ACC112 (cell line): ENCODE measurements around the gene EPG5.
"Not testable (repeated sequence)": the region's sequence is repeated elsewhere in the genome, so short reads cannot be mapped to it uniquely, and the experiment has no call there.

Source experiments
- H2AFZ ChIP-seq: fragments of 200-600 bp; sonication (generic); one replicate; pipeline ENCODE4 v1.6.0; 2017; ENCODE audit warnings: antibody characterized with exemption, low read length; ENCODE audit not compliant: unreplicated experiment
- H3K27ac ChIP-seq: fragments of 200-600 bp; sonication (generic); 2 replicates; pipeline ENCODE4 v1.5.1; 2014; ENCODE audit warnings: low read depth, mild to moderate bottlenecking, antibody characterized with exemption, low read length, moderate library complexity
- H3K27me3 ChIP-seq: fragments of 200-600 bp; sonication (generic); 2 replicates; pipeline ENCODE4 v1.6.1; 2014; ENCODE audit warnings: mild to moderate bottlenecking, antibody characterized with exemption, low read length, moderate library complexity, mixed read lengths; ENCODE audit not compliant: insufficient read depth
- H3K36me3 ChIP-seq: fragments of 200-600 bp; sonication (generic); 2 replicates; pipeline ENCODE4 v1.6.1; 2016; ENCODE audit warnings: mild to moderate bottlenecking, antibody characterized with exemption, low read length, moderate library complexity, mixed read lengths; ENCODE audit not compliant: insufficient read depth
- H3K4me1 ChIP-seq: fragments of 200-600 bp; sonication (generic); one replicate; pipeline ENCODE4 v1.6.1; 2016; ENCODE audit warnings: low read length, mixed read lengths; ENCODE audit not compliant: insufficient read depth, unreplicated experiment, control insufficient read depth
- H3K4me3 ChIP-seq: fragments of 200-600 bp; sonication (generic); 2 replicates; pipeline ENCODE4 v1.5.1; 2014; ENCODE audit warnings: mild to moderate bottlenecking, low read depth, low read length
- H3K79me2 ChIP-seq: fragments of 200-600 bp; sonication (generic); one replicate; pipeline ENCODE4 v1.6.0; 2016; ENCODE audit warnings: low read length; ENCODE audit not compliant: control insufficient read depth, unreplicated experiment, insufficient read depth

Gene EPG5

DNA sequence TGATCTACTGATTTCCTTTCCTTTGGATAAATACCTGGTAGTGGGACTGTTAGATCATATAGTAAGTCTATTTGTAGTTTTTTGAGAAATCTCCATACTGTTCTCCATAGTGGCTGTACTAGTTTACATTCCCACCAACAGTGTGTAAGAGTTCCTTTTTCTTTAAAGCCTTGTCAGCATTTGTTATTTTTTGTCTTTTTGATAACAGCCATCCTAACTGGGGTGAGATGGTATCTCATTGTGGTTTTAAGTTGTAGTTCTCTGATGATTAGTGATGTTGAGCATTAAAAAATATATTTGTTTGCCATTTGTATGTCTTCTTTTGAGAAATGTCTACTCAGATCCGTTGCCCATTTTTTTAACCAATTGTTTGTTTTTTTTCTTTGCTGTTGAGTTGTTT is 33.9 kb upstream of the EPG5 start:
- peaks cover 4% of the 10 kb centered on the region; the same call in 1 of the 2 replicates for H3K36me3 ChIP-seq
- H3K27ac ChIP-seq = no peak overlapping the region
- no peaks in the 10 kb centered on the region for H3K4me1 ChIP-seq

DNA sequence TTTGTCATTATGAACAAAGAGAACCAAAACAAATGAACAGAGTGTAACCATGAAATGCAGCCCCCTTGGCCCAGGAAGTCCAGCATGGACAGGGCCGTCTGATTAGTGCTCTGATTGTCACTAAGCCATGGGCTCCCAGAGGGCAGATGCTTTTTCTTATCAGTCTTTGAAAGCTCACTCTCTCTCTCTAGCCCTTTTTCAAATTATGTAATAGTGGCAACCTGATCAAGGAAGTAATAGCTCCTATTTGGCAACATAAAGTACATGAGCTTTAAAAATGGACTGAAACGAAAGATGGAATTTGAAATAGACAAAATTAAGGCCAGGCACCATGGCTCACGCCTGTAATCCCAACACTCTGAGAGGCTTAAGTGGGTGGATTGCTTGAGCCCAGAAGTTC is 32.4 kb upstream of the EPG5 start:
- Histone ChIP-seq H3K79me2 (no peaks in the 10 kb centered on the region), H3K27me3 (no peaks in the 10 kb centered on the region), H3K4me3 (no peak overlapping the region), H3K36me3 (peaks cover 4% of the 10 kb centered on the region; the same call in 1 of the 2 replicates), H3K4me1 (no peaks in the 10 kb centered on the region), H2AFZ (no peak overlapping the region), H3K27ac (no peak overlapping the region)

More for the DNA sequence above, 33.9 kb upstream of the EPG5 start:
- no peaks in the 10 kb centered on the region for H3K79me2 ChIP-seq
- no peaks in the 10 kb centered on the region for H3K27me3 ChIP-seq
- H2AFZ ChIP-seq = no peak overlapping the region
- H3K4me3 ChIP-seq = no peak overlapping the region

DNA sequence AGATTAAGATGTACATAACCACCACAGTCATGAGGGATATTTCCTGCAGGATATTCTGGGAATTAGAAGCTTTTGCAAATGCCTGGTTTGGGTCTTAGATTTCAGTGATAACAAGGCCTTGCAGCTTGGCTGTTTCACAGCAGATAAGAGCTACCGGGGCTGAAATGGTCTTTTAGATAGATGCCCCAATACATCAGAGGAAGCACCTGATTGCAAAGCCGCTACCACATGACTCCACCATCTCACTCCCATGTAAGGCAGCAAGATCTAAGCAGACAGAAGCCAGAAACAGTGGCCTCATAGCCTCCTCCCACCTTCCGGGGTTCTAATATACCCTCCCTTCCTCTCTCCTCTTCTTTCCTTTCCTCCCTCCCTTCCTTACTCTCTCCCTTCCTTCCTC is 31.1 kb upstream of the EPG5 start:
- no peak overlapping the region for H3K4me3 ChIP-seq
- no peaks in the 10 kb centered on the region for H3K79me2 ChIP-seq
- H3K27ac ChIP-seq = no peak overlapping the region
- no peak overlapping the region for H2AFZ ChIP-seq
- H3K27me3 ChIP-seq = no peaks in the 10 kb centered on the region
- peaks cover 4% of the 10 kb centered on the region; the same call in 1 of the 2 replicates for H3K36me3 ChIP-seq
- peaks cover 13% of the 10 kb centered on the region for H3K4me1 ChIP-seq

DNA sequence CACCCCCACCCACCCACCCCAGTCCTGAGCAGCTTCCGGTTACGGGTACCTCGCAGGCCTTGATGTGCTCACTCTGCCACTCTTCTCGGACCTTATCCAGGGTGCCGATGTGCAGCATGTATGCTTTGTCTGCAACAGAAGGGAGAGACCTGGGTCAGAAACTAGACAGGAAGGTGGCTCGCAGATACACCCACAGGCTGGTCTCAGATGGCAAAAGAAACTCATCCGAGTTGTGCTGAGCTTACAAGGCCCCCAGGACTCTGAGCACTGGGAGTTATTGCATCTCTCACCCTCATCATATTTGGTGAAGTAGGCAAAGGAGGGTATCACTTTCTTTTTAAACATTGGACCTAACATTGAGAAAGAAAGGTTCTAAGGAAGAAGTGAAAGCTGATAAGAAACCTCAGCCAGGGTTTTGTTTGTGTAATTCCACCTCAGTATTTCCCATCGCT is 30.6 kb upstream of the EPG5 start:
- Histone ChIP-seq H3K4me1 (peaks cover 15% of the 10 kb centered on the region), H3K4me3 (no peak overlapping the region), H2AFZ (no peak overlapping the region), H3K36me3 (peaks cover 4% of the 10 kb centered on the region; the same call in 1 of the 2 replicates), H3K27ac (no peak overlapping the region), H3K27me3 (no peaks in the 10 kb centered on the region), H3K79me2 (no peaks in the 10 kb centered on the region)

DNA sequence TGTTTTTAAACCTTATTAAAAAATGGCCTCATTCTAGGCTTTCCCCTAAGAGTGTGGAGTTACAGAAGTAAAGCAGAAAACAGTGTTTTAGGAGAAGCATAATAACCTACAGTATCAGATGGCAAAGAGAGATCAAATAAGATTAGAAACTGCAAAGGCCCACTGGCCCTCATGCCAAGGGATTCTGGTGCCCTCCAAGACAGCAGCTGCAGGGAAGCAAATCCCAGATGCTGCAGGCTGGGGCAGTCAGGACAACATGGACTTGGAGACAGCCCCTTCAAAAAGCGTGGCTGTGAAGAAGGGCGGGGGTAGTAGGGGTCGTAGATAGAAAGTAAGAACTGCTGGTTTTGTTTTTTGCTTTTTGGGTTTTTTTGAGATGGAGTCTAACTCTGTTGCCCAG is 28.3 kb upstream of the EPG5 start:
- Histone ChIP-seq H3K4me1 (peaks cover 15% of the 10 kb centered on the region), H3K79me2 (no peaks in the 10 kb centered on the region), H3K27ac (no peak overlapping the region), H3K27me3 (no peaks in the 10 kb centered on the region), H3K4me3 (no peak overlapping the region), H3K36me3 (no peaks in the 10 kb centered on the region), H2AFZ (no peak overlapping the region)

DNA sequence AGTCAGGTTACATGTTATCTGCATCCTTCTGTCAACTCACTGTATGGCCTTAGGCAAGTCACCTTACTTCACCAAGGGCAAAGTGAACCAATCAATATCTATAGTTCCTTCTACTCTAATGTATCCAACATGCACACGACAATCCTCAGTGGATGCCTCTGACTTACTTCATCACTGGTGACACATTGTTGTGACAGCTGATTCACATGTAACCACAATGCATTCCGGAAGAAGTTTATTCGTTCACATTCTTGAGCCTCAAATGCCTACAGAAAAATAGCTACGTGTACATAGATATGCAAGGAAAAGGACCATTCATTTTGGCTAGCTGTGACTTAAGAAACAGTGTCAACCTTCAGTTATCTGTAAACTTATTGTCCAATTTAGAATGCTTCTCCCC is 26.3 kb upstream of the EPG5 start:
- no peaks in the 10 kb centered on the region for H3K27me3 ChIP-seq
- peaks cover 6% of the 10 kb centered on the region; the same call in 1 of the 2 replicates for H3K36me3 ChIP-seq
- peak overlapping the region; percentile 81 for H3K27ac ChIP-seq
- H3K4me3 ChIP-seq = 0 out of 2 replicates have a peak overlapping the region, but pooled peaks have one; percentile 16
- peak overlapping the region; percentile 37 for H2AFZ ChIP-seq
- peaks cover 15% of the 10 kb centered on the region for H3K4me1 ChIP-seq
- no peaks in the 10 kb centered on the region for H3K79me2 ChIP-seq

DNA sequence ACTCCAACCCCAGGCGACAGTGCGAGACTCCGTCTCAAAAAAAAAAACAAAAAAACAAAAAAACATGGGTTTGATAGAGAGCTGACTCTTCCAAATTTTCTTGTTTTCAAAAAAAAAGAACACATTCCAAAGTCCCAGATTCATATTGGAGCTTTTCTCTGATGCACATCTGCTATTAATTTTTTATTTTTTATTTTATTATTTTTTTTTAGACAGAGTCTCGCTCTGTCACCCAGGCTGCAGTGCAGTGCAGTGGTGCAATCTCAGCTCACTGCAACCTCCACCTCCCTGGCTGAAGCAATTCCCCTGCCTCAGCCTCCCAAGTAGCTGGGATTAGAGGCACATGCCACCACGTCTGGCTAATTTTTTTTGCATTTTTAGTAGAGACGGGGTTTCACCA is 25.4 kb upstream of the EPG5 start:
- not testable (repeated sequence) for H3K4me3 ChIP-seq, H3K27ac ChIP-seq, H3K36me3 ChIP-seq, H2AFZ ChIP-seq, H3K27me3 ChIP-seq, H3K79me2 ChIP-seq
- H3K4me1 ChIP-seq = peaks cover 15% of the 10 kb centered on the region

DNA sequence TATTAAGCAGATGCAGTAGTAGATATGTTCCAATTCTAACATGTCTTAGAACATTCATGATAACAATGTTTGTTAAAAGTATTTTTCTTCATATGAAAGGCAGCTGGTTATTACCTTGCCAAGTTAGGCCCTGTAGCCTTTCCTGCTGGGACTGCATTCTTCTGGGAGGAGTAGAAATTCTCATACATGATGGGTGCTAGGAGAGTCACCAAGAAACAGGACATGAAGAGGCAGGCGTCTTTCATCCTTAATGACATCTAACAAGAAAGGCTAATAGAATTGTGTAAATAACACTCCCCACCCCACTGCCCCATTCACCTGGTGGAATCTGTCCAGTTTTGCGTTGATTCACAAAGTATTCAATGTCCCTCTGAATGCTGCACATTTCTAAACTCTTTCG is 24.7 kb upstream of the EPG5 start:
- no peak overlapping the region for H3K27ac ChIP-seq
- peaks cover 15% of the 10 kb centered on the region for H3K4me1 ChIP-seq
- no peaks in the 10 kb centered on the region for H3K79me2 ChIP-seq
- H3K4me3 ChIP-seq = no peak overlapping the region
- H2AFZ ChIP-seq = no peak overlapping the region
- peaks cover 7% of the 10 kb centered on the region; the same call in 1 of the 2 replicates for H3K36me3 ChIP-seq
- no peaks in the 10 kb centered on the region for H3K27me3 ChIP-seq

DNA sequence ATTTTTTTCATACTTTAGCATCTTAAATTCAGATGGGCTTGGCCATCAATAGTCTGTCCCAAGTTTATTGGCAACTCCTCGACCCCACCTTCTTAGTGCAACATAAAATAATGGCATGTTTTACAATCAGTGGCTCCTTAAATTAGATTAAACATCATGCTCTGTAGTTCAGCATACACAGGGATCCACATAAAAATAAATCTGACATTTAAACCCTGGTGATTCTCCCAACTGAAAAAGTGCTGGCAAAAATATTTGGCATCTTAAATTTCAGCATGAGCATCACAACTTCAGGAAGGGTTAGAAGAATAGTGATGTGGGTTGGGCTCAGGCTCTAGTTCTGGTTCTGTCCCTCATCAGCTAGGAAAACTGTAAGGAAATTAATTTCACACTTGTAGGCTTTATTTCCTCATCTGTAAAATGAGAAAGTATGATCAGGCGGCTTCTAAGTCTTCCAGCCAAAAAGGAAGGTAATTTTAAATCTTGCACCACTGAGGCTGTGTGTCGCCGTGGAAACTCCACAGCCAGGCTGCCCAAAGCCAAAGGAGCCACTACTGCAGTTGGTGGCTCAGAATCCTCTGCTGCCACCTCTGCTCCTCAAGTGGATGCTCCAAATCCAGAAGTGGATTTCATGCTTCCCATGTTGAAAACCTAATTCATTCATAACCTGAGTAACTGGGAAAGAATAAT is 17.6 kb upstream of the EPG5 start:
- no peaks in the 10 kb centered on the region for H3K79me2 ChIP-seq
- H3K4me3 ChIP-seq = no peak overlapping the region
- H3K36me3 ChIP-seq = peaks cover 7% of the 10 kb centered on the region; the same call in 1 of the 2 replicates
- no peaks in the 10 kb centered on the region for H3K27me3 ChIP-seq
- H3K4me1 ChIP-seq = peaks cover 6% of the 10 kb centered on the region
- H2AFZ ChIP-seq = no peak overlapping the region
- H3K27ac ChIP-seq = no peak overlapping the region

DNA sequence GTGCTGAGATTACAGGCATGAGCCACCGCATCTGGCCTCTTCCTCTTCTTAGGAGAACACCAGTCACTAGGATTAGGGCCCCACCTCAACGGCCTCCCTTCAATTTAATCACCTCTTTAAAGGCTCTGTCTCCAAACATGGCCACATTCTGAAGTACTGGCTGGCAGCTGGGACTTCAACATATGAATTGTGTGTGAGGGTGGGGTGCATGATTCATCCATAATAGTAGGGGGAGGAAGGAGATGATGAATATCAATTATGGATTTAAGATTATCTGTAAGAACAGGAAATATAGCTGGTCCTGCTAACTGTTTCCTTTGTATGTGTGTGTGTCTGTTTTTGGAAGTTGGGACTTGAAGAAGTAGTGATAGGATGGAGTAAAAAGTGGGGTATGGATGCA is 14.7 kb upstream of the EPG5 start:
- no peaks in the 10 kb centered on the region for H3K27me3 ChIP-seq
- no peaks in the 10 kb centered on the region for H3K36me3 ChIP-seq
- H2AFZ ChIP-seq = no peak overlapping the region
- H3K27ac ChIP-seq = no peak overlapping the region
- H3K79me2 ChIP-seq = no peaks in the 10 kb centered on the region
- peaks cover 12% of the 10 kb centered on the region for H3K4me1 ChIP-seq
- no peak overlapping the region for H3K4me3 ChIP-seq

DNA sequence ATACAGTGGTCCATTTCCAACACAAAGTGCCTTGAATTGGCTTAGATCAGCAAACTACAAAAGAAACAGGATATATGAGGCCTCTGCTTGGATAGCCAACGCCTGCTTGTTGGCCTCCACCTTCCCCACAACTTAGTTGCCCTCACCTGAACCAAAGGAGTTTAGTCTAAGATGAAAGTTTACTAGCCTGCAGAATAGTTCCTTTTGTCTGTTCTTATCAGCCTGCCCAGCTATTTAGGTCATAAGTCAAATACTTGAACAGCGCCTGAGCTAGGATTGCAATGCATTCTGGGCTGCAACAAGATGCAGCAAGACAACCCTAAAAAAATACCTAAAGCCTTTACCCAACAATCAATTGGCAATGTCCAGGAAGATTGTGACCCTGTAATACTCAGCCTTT is 13.1 kb upstream of the EPG5 start:
- Histone ChIP-seq H3K4me3 (no peak overlapping the region), H3K4me1 (peaks cover 17% of the 10 kb centered on the region), H3K27ac (no peak overlapping the region), H2AFZ (no peak overlapping the region), H3K36me3 (no peaks in the 10 kb centered on the region), H3K27me3 (no peaks in the 10 kb centered on the region), H3K79me2 (no peaks in the 10 kb centered on the region)
